ENCODE results near the gene FBXO38.
"Not testable (repeated sequence)": the region's sequence is repeated elsewhere in the genome, so short reads cannot be mapped to it uniquely, and the experiment has no call there.

FBXO38 gene

GRCh38 chr5:148427370-148428042 is 43.7 kb downstream of the FBXO38 start:
- DNase-seq (ENCODE audit: low read depth in 1 of 2, low spot score in 1 of 2) = no peak

GRCh38 chr5:148428848-148429247 is 45.1 kb downstream of the FBXO38 start:
- no peak for DNase-seq (ENCODE audit: low read depth in 1 of 2, low spot score in 1 of 2)

- DNase-seq (ENCODE audit: low read depth in 1 of 2, low spot score in 1 of 2) = no peak
Measured at GRCh38 chr5:148433826-148434225, 50.1 kb downstream of the FBXO38 start.

GRCh38 chr5:148436029-148436428 is 52.3 kb downstream of the FBXO38 start:
- DNase-seq (ENCODE audit: low read depth in 1 of 2, low spot score in 1 of 2) = no peak

- no peak for DNase-seq (ENCODE audit: low read depth in 1 of 2, low spot score in 1 of 2)
Measured at GRCh38 chr5:148437249-148437648, 53.5 kb downstream of the FBXO38 start.

- DNase-seq (ENCODE audit: low read depth in 1 of 2, low spot score in 1 of 2) = no peak
Measured at GRCh38 chr5:148438933-148439332, 55.2 kb downstream of the FBXO38 start.

GRCh38 chr5:148443241-148443640 is 59.5 kb downstream of the FBXO38 start:
- DNase-seq (ENCODE audit: low read depth in 1 of 2, low spot score in 1 of 2) = no peak

GRCh38 chr5:148443998-148444397 is 60.2 kb downstream of the FBXO38 start:
- DNase-seq (ENCODE audit: low read depth in 1 of 2, low spot score in 1 of 2) = no peak

- DNase-seq (ENCODE audit: low read depth in 1 of 2, low spot score in 1 of 2) = no peak
Measured at GRCh38 chr5:148445578-148445977, 61.8 kb downstream of the FBXO38 start.

- no peak for DNase-seq (ENCODE audit: low read depth in 1 of 2, low spot score in 1 of 2)
Measured at GRCh38 chr5:148446611-148447010, 62.9 kb downstream of the FBXO38 start.

- no peak for DNase-seq (ENCODE audit: low read depth in 1 of 2, low spot score in 1 of 2)
Measured at GRCh38 chr5:148452499-148453193, 68.9 kb downstream of the FBXO38 start.

GRCh38 chr5:148454576-148454975 is 70.8 kb downstream of the FBXO38 start:
- no peak for DNase-seq (ENCODE audit: low read depth in 1 of 2, low spot score in 1 of 2)

- DNase-seq (ENCODE audit: low read depth in 1 of 2, low spot score in 1 of 2) = no peak
Measured at GRCh38 chr5:148455185-148455584, 71.4 kb downstream of the FBXO38 start.

GRCh38 chr5:148457183-148457620 is 73.4 kb downstream of the FBXO38 start:
- DNase-seq (ENCODE audit: low read depth in 1 of 2, low spot score in 1 of 2) = no peak

GRCh38 chr5:148458036-148458888 is 74.5 kb downstream of the FBXO38 start:
- DNase-seq (ENCODE audit: low read depth in 1 of 2, low spot score in 1 of 2) = no peak

- DNase-seq (ENCODE audit: low read depth in 1 of 2, low spot score in 1 of 2) = no peak
Measured at GRCh38 chr5:148459669-148460068, 75.9 kb downstream of the FBXO38 start.

- no peak for DNase-seq (ENCODE audit: low read depth in 1 of 2, low spot score in 1 of 2)
Measured at GRCh38 chr5:148465381-148466235, 81.8 kb downstream of the FBXO38 start.

GRCh38 chr5:148466236-148466580 is 82.5 kb downstream of the FBXO38 start:
- no peak for DNase-seq (ENCODE audit: low read depth in 1 of 2, low spot score in 1 of 2)

GRCh38 chr5:148467958-148468357 is 84.2 kb downstream of the FBXO38 start:
- DNase-seq (ENCODE audit: low read depth in 1 of 2, low spot score in 1 of 2) = no peak

GRCh38 chr5:148468746-148469145 is 85.0 kb downstream of the FBXO38 start:
- DNase-seq (ENCODE audit: low read depth in 1 of 2, low spot score in 1 of 2) = not testable (repeated sequence)

GRCh38 chr5:148469501-148469935 is 85.8 kb downstream of the FBXO38 start:
- no peak for DNase-seq (ENCODE audit: low read depth in 1 of 2, low spot score in 1 of 2)

Data from stimulated activated CD4-positive, alpha-beta T cell treated with anti-CD3 and anti-CD28 coated beads, Interleukin-15, amount 100 ng/mL, for 1 hour (primary cell).